ENCODE measurements around the gene PTCH1. TPM values are rescaled to one million over a fixed set of nuclear protein-coding genes. Genes with fewer than 3 reads are reported as not detected.

PTCH1 gene
- total and polyA plus RNA-seq, 5 experiments from 2014 or later = 10.5 to 49.6 (median 18.1) TPM

- H3K36me3 Mint-ChIP-seq = peaks cover 8 to 79% (median 50%) of the 10 kb centered on the region in 3 donors
- peaks cover 20 to 39% (median 37%) of the 10 kb centered on the region in 4 donors for H3K4me1 Mint-ChIP-seq
- peaks cover 0 to 2% (median 0%) of the 10 kb centered on the region in 9 donors for H3K9me3 Mint-ChIP-seq
- POLR2A ChIA-PET = no interaction called here
- no peak for DNase-seq
- H3K4me3 Mint-ChIP-seq = peak overlapping the region in 1 of 10 donors; percentile 2
- no peak overlapping the region for H3K27ac Mint-ChIP-seq
- ATAC-seq = no peak
- peaks cover 0 to 6% (median 0%) of the 10 kb centered on the region in 5 donors for H3K27me3 Mint-ChIP-seq
Measured at GRCh38 chr9:95459851-95460517, 56.8 kb downstream of the PTCH1 start.

GRCh38 chr9:95459178-95459577 is 57.6 kb downstream of the PTCH1 start:
- Mint-ChIP-seq H3K27me3 (peaks cover 0 to 4% (median 0%) of the 10 kb centered on the region in 5 donors), H3K9me3 (peaks cover 0 to 2% (median 0%) of the 10 kb centered on the region in 9 donors), H3K36me3 (peaks cover 8 to 81% (median 49%) of the 10 kb centered on the region in 3 donors), H3K4me3 (no peak overlapping the region), H3K27ac (no peak overlapping the region), H3K4me1 (peaks cover 18 to 37% (median 34%) of the 10 kb centered on the region in 4 donors)
- DNase-seq (no peak), ATAC-seq (no peak)
- POLR2A ChIA-PET = no interaction called here

DNA sequence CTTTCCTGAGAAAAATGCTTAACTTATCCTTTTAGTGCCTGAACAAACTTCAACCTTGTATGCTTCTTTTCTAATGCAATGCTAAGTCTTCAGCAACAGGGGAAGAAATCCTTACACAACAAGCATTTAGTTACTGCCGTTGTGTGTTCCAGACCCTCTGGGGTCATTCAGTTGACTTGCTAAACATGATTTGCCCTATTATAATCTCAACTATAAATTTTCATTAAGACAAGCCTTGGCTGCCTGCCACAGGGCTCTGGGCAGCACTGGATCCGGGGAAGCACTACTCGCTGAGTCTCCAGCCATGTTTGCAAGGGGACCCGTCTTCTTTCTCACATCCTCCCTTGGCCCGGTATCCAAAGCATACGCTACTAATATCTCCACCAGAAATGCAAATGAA is 58.1 kb downstream of the PTCH1 start:
- POLR2A ChIA-PET = no interaction called here
- Mint-ChIP-seq H3K36me3 (peaks cover 8 to 86% (median 53%) of the 10 kb centered on the region in 3 donors), H3K4me3 (no peak overlapping the region), H3K4me1 (peaks cover 17 to 35% (median 30%) of the 10 kb centered on the region in 4 donors), H3K27ac (no peak overlapping the region), H3K27me3 (peaks cover 0 to 4% (median 0%) of the 10 kb centered on the region in 5 donors), H3K9me3 (peaks cover 0 to 2% (median 0%) of the 10 kb centered on the region in 9 donors)
- no peak for ATAC-seq
- no peak for DNase-seq

- peaks cover 11 to 27% (median 22%) of the 10 kb centered on the region in 4 donors for H3K4me1 Mint-ChIP-seq
- H3K9me3 Mint-ChIP-seq = no peaks in the 10 kb centered on the region
- no peak overlapping the region for H3K27ac Mint-ChIP-seq
- peaks cover 8 to 94% (median 58%) of the 10 kb centered on the region in 3 donors for H3K36me3 Mint-ChIP-seq
- POLR2A ChIA-PET = interaction anchor here (0.5 kb wide), 1 partner anchor 1053 kb away, joined by 3 read pairs; no protein-coding TSS in a partner anchor
- no peak overlapping the region for H3K4me3 Mint-ChIP-seq
- no peak for DNase-seq
- H3K27me3 Mint-ChIP-seq = peaks cover 0 to 4% (median 0%) of the 10 kb centered on the region in 5 donors
- no peak for ATAC-seq
Measured at GRCh38 chr9:95457769-95458168, 59.0 kb downstream of the PTCH1 start.

DNA sequence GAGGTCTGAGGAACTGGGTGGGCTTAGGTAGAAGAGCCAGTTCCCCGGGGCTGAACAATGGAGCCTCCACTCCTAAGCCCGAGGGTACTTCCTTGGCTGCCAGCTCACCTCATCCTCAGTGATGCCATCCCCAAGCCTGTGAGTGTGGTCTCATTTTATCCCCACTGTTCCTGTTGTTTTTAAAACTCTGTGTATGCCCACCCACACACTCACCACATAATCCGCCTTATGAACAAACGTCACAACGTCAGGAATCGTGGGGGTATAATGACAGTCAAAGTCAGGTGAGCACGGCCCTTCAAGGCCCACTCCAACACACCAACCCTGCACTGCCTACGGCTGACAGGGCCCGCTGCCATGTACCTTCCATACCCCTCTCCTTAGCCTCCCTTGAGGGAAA is 61.1 kb downstream of the PTCH1 start:
- H3K27me3 Mint-ChIP-seq = peaks cover 0 to 3% (median 0%) of the 10 kb centered on the region in 5 donors
- peaks cover 8 to 99% (median 62%) of the 10 kb centered on the region in 3 donors for H3K36me3 Mint-ChIP-seq
- POLR2A ChIA-PET = no interaction called here
- H3K27ac Mint-ChIP-seq = no peak overlapping the region
- no peak overlapping the region for H3K4me3 Mint-ChIP-seq
- peaks cover under 1 to 7% (median 2%) of the 10 kb centered on the region in 4 donors for H3K4me1 Mint-ChIP-seq
- H3K9me3 Mint-ChIP-seq = no peaks in the 10 kb centered on the region
- ATAC-seq = no peak
- DNase-seq = no peak

DNA sequence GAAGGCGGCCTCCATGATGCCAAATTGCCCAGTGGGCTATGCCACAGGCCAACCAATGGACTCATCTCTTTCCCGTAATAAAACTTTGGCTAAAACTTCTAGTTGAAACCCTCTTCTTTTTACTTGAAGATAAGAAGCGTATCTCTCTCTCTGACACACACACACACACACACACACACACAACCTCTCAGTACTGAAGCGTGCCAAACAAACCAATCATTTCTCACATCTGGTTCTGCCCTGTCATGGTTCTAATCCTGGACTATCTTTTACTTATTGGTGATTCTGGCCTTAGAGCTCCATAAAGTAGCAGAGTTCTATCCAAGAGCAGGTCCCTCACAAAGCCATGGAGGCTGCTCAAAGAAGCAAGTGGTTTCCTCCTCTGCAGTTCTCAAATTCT is 64.6 kb downstream of the PTCH1 start:
- Mint-ChIP-seq H3K27ac (no peak overlapping the region), H3K9me3 (no peaks in the 10 kb centered on the region), H3K4me3 (no peak overlapping the region), H3K27me3 (peaks cover 0 to 1% (median 0%) of the 10 kb centered on the region in 5 donors), H3K36me3 (peaks cover 10 to 97% (median 46%) of the 10 kb centered on the region in 3 donors), H3K4me1 (peaks cover 0 to 5% (median 2%) of the 10 kb centered on the region in 4 donors)
- POLR2A ChIA-PET = interaction anchor here (1.3 kb wide), 1 partner anchor 16 kb away, joined by 3 read pairs; no protein-coding TSS in a partner anchor
- no peak for ATAC-seq
- DNase-seq = no peak

GRCh38 chr9:95451065-95451426 is 65.7 kb downstream of the PTCH1 start:
- H3K27me3 Mint-ChIP-seq = peaks cover 0 to 1% (median 0%) of the 10 kb centered on the region in 5 donors
- no peak for ATAC-seq
- no peaks in the 10 kb centered on the region for H3K9me3 Mint-ChIP-seq

DNA sequence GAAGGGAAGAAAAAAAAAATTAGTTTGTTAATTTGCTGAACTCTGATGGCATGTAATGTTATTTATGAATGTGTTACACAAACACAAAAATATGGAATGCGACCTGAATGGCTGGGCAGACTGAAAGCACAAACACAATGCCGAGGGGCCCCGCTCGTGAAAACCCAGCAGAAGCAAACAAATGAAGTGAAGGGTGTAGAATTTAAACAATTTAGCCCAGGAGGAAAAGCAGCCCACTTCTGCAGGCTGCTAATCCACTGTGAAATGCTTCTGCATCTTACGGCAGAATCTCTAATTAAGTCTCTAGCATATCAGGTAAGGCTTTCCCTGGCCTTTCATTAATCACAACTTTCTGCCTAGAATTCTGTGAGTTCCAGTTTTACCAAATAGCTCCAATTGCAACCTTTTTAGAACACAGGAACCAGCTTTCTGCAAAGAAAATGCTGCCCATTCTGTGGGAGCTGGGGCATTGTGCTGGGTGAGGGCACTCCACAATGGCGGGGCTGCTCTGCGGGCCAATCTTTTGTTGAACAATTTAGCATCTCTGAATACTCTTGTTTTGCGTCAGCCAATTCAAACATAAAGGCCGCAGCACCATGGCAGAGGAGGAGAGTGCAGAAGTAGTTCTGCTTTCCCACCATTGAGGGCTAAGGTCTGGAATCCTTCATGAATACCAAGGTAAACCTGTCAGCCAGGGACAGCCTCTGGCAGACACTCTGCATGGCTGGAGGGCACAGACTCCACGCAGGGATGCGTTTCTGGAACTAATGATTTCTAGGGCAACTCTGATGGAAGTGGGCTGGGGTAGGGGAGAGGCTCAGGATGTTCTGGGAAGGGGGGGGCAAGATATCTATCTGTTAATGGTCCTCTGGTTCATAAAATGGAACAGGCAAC is 66.4 kb downstream of the PTCH1 start:
- peak overlapping the region in 2 of 10 donors; percentile 27 to 79 for H3K27ac Mint-ChIP-seq
- peaks cover 0 to 7% (median 3%) of the 10 kb centered on the region in 4 donors for H3K4me1 Mint-ChIP-seq
- H3K27me3 Mint-ChIP-seq = peaks cover 0 to 1% (median 0%) of the 10 kb centered on the region in 5 donors
- POLR2A ChIA-PET = no interaction called here
- no peaks in the 10 kb centered on the region for H3K9me3 Mint-ChIP-seq
- H3K4me3 Mint-ChIP-seq = no peak overlapping the region
- ATAC-seq = no peak
- peaks cover 7 to 94% (median 37%) of the 10 kb centered on the region in 3 donors for H3K36me3 Mint-ChIP-seq
- no peak for DNase-seq

More at GRCh38 chr9:95451065-95451426, 65.7 kb downstream of the PTCH1 start:
- POLR2A ChIA-PET = no interaction called here
- Mint-ChIP-seq H3K4me3 (no peak overlapping the region), H3K27ac (peak overlapping the region in 2 of 10 donors; percentile 27 to 79), H3K4me1 (peaks cover 0 to 6% (median 3%) of the 10 kb centered on the region in 4 donors), H3K36me3 (peaks cover 7 to 96% (median 40%) of the 10 kb centered on the region in 3 donors)
- no peak for DNase-seq

DNA sequence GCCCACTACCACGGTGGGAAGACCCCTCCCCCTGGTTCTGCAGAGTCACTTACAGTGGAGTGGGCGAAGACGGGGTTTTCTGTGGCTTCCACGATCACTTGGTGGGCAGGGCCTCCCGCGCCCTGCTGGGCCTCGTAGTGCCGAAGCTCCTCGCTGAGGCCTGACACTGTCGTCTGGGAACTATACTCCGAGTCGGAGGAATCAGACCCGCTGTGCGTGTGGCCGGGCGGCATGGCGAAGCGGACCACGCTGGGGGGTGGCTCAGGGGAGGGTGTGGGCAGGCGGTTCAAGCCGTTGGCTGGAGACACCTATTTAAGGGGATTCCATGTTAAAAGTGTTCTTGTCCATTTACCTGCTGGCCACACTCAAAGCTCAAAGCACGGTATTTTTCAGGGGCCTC is 67.8 kb downstream of the PTCH1 start:
- POLR2A ChIA-PET = no interaction called here
- H3K4me1 Mint-ChIP-seq = peaks cover 0 to 7% (median 3%) of the 10 kb centered on the region in 4 donors

GRCh38 chr9:95447660-95448420 is 68.9 kb downstream of the PTCH1 start:
- ATAC-seq (no peak), DNase-seq (no peak)
- POLR2A ChIA-PET = interaction anchor here (0.7 kb wide), 1 partner anchor 39 kb away, joined by 3 read pairs; no protein-coding TSS in a partner anchor
- Mint-ChIP-seq H3K9me3 (no peaks in the 10 kb centered on the region), H3K4me1 (peaks cover 0 to 7% (median 3%) of the 10 kb centered on the region in 4 donors), H3K27ac (no peak overlapping the region), H3K27me3 (peaks cover 0 to 1% (median 0%) of the 10 kb centered on the region in 5 donors), H3K36me3 (peaks cover 7 to 82% (median 23%) of the 10 kb centered on the region in 3 donors), H3K4me3 (no peak overlapping the region)

More for the DNA sequence above, 67.8 kb downstream of the PTCH1 start:
- H3K27ac Mint-ChIP-seq = peak overlapping the region in 1 of 10 donors; percentile 27
- no peaks in the 10 kb centered on the region for H3K9me3 Mint-ChIP-seq
- H3K27me3 Mint-ChIP-seq = peaks cover 0 to 1% (median 0%) of the 10 kb centered on the region in 5 donors
- DNase-seq (no peak), ATAC-seq (no peak)
- peaks cover 7 to 91% (median 32%) of the 10 kb centered on the region in 3 donors for H3K36me3 Mint-ChIP-seq
- H3K4me3 Mint-ChIP-seq = no peak overlapping the region

DNA sequence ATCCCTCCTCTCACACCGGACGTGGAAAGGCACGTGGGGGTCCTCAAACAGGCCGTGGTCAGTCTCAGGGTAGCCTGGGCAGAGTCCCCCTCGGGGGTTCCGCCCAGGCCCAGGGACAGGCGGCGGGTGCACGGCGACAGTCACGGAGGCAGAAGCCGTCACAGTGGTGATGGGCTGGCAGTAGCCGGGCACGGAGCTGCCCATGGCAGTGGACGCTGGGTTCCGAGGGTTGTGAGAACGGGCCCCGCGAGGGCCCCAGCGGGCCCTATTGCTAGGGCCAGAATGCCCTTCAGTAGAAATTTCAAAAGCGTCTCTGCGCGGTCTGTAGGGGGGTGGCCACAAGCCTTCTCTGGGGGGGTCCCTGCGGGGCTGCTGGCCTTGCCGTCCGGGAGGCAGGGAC is 69.8 kb downstream of the PTCH1 start:
- H3K36me3 Mint-ChIP-seq = peaks cover 7 to 74% (median 18%) of the 10 kb centered on the region in 3 donors
- peaks cover 0 to 1% (median 0%) of the 10 kb centered on the region in 5 donors for H3K27me3 Mint-ChIP-seq
- POLR2A ChIA-PET = no interaction called here
- H3K4me1 Mint-ChIP-seq = peaks cover 0 to 7% (median 2%) of the 10 kb centered on the region in 4 donors
- no peaks in the 10 kb centered on the region for H3K9me3 Mint-ChIP-seq
- peak overlapping the region in 1 of 10 donors; percentile 62 for H3K27ac Mint-ChIP-seq
- ATAC-seq (no peak), DNase-seq (no peak)
- H3K4me3 Mint-ChIP-seq = no peak overlapping the region

DNA sequence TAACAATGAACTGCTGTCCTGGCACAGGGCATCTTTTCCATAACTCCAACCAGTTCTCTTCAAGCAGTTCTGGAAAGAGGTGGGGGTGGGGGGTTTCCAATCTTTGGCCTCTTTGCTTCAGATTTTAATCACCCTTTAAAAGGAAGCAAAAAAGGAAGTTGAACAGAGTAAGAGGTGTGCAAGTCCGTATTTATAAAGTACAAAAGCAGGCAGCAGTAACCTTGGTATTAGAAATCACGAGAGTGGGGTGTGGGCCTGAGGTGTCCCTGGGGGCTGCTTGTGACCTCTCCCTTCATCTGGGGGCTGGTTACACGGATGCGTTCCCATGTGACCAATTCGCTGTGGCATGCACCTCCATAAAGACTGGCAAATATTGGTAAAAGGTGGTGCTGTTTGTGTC is 70.5 kb downstream of the PTCH1 start:
- POLR2A ChIA-PET = no interaction called here
- Mint-ChIP-seq H3K27me3 (peaks cover 0 to 1% (median 0%) of the 10 kb centered on the region in 5 donors), H3K9me3 (no peaks in the 10 kb centered on the region), H3K4me1 (peaks cover 0 to 7% (median 2%) of the 10 kb centered on the region in 4 donors), H3K4me3 (no peak overlapping the region), H3K36me3 (peaks cover 7 to 67% (median 14%) of the 10 kb centered on the region in 3 donors), H3K27ac (no peak overlapping the region)
- no peak for ATAC-seq
- DNase-seq = no peak
